Erythroblast (primary cell): ENCODE results near the gene GJD2.

Source experiments
- GATA1 ChIP-seq: IDR thresholded peaks from 2 replicates; pipeline ENCODE4 v1.6.1; 2011; ENCODE audit warnings: low read depth, mild to moderate bottlenecking, control low read depth, low read length, moderate library complexity
- POLR2A ChIP-seq: IDR thresholded peaks from 2 replicates; pipeline ENCODE4 v1.6.1; 2011; ENCODE audit warnings: mild to moderate bottlenecking, low read length

- TF ChIP-seq POLR2A (no peak), GATA1 (no peak)
Measured at GRCh38 chr15:34772312-34772711, 17.5 kb upstream of the GJD2 start.
